ENCODE measurements around the gene PPM1M. TPM values are rescaled to one million over a fixed set of nuclear protein-coding genes. Genes with fewer than 3 reads are reported as not detected.

PPM1M gene
- total and polyA plus RNA-seq, 2 donors = 12.3 to 27.1 TPM

DNA sequence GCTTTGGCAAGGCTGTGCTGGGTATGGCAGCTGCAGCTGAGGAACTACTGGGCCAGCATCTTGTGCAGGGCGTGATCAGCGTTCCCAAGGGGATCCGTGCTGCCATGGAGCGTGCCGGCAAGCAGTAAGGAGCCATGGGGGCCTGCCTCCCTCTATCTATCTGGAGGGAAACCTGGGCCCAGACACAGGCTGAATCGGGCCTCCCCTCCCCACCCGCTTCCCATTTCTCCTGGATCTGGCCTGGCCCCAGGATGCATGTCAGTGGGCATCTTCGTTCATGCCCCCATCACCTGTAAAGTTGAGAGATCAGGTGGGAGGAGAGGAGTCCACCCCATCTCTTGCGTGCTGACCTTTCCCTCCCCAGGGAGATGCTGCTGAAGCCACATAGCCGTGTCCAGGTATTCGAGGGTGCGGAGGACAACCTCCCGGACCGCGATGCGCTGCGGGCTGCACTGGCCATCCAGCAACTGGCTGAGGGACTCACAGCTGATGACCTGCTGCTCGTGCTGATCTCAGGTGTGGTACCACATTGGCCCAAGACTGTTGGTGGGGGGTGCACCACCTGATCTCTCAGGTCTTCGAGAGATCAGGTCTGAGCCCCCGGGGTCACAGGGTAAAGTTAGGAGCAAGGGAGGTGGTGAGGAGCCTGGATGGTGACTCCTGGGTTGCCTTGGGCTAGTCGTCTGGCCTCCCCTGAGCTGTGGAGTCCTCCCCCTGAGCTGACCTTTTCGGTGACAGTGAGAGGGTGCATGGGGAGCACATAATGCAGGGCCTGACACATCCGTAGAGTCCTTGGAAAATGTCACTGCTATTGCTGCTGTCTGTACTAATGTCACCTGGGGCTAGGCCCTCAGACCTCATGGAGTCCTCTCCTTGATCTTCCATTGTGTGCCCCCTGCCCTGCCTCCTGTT is 45.3 kb downstream of the PPM1M start:
- WGBS = 87% methylated on average over 23 of the region's 23 CpGs
- no peak overlapping the region for H3K4me3 ChIP-seq (ENCODE audit: low read depth, low read length)
- H3K27ac ChIP-seq (ENCODE audit: low read depth) = no peak overlapping the region
- H3K4me1 ChIP-seq (ENCODE audit: insufficient read depth) = no peaks in the 10 kb centered on the region
- H3K36me3 ChIP-seq (ENCODE audit: insufficient read depth) = no peaks in the 10 kb centered on the region
- DNase-seq (ENCODE audit: extremely low spot score) = no peak

- no peaks in the 10 kb centered on the region for H3K4me1 ChIP-seq (ENCODE audit: insufficient read depth)
- H3K27ac ChIP-seq (ENCODE audit: low read depth) = no peak overlapping the region
- WGBS = 77% methylated on average over 7 of the region's 7 CpGs
- DNase-seq (ENCODE audit: extremely low spot score) = no peak
- H3K4me3 ChIP-seq (ENCODE audit: low read depth, low read length) = no peak overlapping the region
- H3K36me3 ChIP-seq (ENCODE audit: insufficient read depth) = no peaks in the 10 kb centered on the region
Observed at GRCh38 chr3:52291508-52292181, 46.1 kb downstream of the PPM1M start.

GRCh38 chr3:52292247-52293065 is 46.9 kb downstream of the PPM1M start:
- Histone ChIP-seq H3K36me3 (ENCODE audit: insufficient read depth) (no peaks in the 10 kb centered on the region), H3K4me3 (ENCODE audit: low read depth, low read length) (no peak overlapping the region), H3K27ac (ENCODE audit: low read depth) (no peak overlapping the region), H3K4me1 (ENCODE audit: insufficient read depth) (no peaks in the 10 kb centered on the region)
- DNase-seq (ENCODE audit: extremely low spot score) = no peak
- 92% methylated on average over 20 of the region's 20 CpGs for WGBS

DNA sequence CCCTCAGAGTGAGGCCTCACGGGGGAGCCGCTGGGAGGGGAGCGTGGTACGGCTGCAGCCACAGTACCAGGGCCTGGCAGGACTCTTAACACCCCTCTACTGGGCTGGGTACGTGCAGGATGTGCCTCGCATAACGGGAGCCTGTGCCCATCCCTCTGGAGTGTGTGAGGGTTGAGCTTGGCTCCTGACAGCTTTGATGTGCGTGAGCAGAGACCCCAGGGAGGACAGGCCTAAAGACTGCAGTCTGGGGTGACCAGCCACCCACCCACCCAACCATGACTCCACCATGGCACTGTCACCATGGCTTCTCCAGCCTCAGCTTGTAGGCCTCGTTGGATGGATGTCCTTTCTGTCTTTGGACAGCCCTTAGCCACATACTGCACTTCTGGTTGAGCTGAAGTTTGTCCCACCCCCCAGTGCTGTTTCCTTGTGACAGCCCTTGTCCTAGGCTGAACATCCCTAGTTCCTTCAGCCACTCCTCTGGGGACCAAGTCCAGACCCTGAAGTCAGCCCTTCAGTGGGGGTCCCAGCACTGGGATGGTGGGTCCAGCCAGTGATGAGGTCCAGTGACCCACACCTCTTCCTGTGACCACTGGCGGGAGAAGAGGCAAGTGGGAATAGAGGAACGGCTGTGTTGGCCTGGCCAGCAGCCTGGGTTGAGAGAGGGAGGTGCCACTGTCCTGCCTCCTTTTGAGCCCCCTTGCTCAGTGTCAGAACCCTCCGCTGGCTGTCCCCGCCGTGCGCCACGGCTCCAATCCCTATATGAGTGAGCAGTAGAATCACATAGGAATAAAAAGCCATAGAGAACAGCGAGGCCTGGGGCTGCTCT is 48.1 kb downstream of the PPM1M start:
- H3K36me3 ChIP-seq (ENCODE audit: insufficient read depth) = no peaks in the 10 kb centered on the region
- no peak overlapping the region for H3K27ac ChIP-seq (ENCODE audit: low read depth)
- 86% methylated on average over 17 of the region's 17 CpGs for WGBS
- no peak for DNase-seq (ENCODE audit: extremely low spot score)
- H3K4me1 ChIP-seq (ENCODE audit: insufficient read depth) = no peaks in the 10 kb centered on the region
- no peak overlapping the region for H3K4me3 ChIP-seq (ENCODE audit: low read depth, low read length)

DNA sequence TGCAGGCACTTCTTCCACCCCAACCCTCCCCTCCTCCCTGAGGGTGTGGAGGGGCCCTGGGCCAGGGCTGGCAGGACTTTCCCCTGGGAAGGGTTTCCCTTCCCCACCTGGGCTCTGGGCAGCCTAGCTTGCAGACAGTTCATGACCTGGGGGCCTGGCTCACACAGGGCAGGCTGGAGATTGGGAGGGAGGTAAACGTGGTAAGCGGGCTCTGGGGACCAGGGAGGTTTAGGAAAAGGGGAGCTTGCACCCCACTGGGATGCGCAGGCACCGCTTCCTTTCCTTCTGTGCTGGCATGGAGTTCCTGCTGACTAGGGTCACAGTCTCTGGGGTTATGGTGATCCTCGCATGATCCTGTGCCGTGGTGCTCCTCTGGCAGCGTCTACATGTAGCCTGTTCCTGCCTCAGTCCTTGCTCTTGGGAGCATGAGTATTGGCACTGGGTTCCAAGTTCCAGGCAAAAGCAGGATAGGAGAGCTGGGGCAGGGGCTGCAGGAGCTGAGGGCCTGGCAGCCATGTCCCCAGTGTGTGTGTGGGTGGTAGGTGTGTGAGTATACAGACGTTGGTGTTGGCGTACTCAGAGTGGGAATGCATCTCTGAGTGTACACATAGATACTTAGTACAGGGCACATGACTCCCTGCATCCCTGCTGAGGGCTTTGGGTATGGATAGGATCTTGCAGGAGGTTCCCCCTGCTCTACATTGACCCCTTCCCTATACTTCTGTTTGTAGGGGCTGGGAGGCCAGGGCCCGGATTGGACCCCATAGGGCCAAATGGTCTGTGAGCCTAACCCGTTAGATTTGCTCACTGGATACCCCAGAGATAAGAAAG is 49.0 kb downstream of the PPM1M start:
- Histone ChIP-seq H3K36me3 (ENCODE audit: insufficient read depth) (no peaks in the 10 kb centered on the region), H3K4me1 (ENCODE audit: insufficient read depth) (no peaks in the 10 kb centered on the region), H3K4me3 (ENCODE audit: low read depth, low read length) (no peak overlapping the region), H3K27ac (ENCODE audit: low read depth) (no peak overlapping the region)
- WGBS = 83% methylated on average over 11 of the region's 11 CpGs
- DNase-seq (ENCODE audit: extremely low spot score) = no peak

- H3K4me1 ChIP-seq (ENCODE audit: insufficient read depth) = no peaks in the 10 kb centered on the region
- H3K36me3 ChIP-seq (ENCODE audit: insufficient read depth) = no peaks in the 10 kb centered on the region
- no peak overlapping the region for H3K4me3 ChIP-seq (ENCODE audit: low read depth, low read length)
- no peak overlapping the region for H3K27ac ChIP-seq (ENCODE audit: low read depth)
- DNase-seq (ENCODE audit: extremely low spot score) = no peak
- WGBS = 93% methylated on average over 5 of the region's 5 CpGs
Observed at GRCh38 chr3:52295671-52296208, 50.2 kb downstream of the PPM1M start.

DNA sequence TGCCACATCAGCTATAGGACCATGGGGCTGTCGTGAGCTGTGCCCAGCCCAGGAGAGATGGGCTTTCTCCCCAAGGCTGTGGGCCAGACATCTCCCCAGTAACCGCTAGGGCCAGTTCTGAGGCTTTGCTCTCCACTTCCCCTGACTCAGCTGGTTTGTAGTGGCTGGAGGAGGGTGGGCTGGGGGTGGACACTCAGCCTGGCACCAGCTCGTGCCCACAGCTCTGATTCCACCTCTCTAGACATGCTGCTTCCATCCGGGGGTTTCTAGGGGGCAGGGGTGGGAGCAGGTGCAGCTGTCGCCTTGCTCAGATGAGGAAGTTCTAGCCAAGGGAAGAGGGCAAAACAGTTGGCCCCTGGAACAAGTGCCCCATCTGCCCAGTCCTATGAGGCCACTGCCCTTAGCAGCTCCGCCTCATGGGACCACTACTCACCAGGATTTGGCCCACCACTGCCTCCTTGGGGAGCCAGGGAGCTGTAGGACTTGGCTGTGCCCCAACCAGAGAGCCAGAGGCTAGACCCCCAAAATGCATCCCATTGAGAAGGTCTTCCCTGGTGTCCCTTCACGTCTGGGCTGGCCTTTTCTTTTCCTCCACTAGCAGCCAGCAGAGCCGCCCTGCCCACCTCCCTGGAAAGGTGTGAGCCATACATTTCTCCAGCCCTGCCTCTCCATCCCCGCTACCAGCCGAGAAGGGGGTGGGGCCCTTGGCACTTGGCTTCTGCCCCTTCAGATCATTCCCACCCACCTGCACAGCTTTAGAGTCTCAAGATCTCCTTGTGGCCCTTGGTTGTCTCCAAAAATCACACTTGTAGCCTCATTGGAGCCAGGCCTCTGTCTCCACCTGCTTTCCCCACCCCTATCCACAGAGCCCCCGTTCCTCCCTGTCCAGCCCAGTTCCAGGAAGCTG is 51.9 kb downstream of the PPM1M start:
- Histone ChIP-seq H3K36me3 (ENCODE audit: insufficient read depth) (no peaks in the 10 kb centered on the region), H3K4me3 (ENCODE audit: low read depth, low read length) (no peak overlapping the region), H3K27ac (ENCODE audit: low read depth) (no peak overlapping the region), H3K4me1 (ENCODE audit: insufficient read depth) (no peaks in the 10 kb centered on the region)
- 79% methylated on average over 11 of the region's 11 CpGs for WGBS
- no peak for DNase-seq (ENCODE audit: extremely low spot score)

- H3K4me1 ChIP-seq (ENCODE audit: insufficient read depth) = no peaks in the 10 kb centered on the region
- no peaks in the 10 kb centered on the region for H3K36me3 ChIP-seq (ENCODE audit: insufficient read depth)
- DNase-seq (ENCODE audit: extremely low spot score) = no peak
- no peak overlapping the region for H3K27ac ChIP-seq (ENCODE audit: low read depth)
- no peak overlapping the region for H3K4me3 ChIP-seq (ENCODE audit: low read depth, low read length)
- 31% methylated on average over 17 of the region's 17 CpGs for WGBS
Observed at GRCh38 chr3:52298149-52299098, 52.9 kb downstream of the PPM1M start.

DNA sequence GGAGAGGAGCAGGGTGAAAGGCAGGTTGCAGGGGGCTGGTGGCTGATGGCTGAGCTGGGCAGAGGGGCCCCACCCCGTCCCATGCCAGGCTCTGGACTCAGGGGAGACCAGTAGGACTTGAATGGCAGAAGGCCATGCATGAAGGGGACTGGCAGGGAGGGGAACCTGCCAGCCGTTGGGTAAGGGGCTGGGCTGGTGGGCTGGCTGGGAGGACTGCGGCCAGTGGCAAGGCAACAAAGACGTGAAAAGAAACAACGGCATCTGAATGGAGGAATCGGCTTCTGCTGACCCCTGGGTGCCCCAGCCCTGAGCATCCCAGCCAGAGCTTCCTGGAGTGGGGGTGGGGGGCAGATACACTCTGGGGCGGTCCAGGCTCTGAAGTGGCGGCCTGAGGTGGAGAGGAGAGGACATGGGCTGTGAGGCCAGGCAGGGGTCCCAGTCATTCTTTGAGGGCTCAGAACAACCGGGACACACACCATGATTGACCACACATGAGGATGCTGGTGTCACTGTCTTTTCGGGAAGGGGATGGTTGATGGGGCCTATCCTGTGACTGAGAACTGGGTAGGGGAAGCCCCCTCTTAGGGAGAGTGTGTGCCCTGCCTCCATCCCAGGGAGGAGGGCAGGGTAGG is 53.8 kb downstream of the PPM1M start:
- Histone ChIP-seq H3K4me3 (ENCODE audit: low read depth, low read length) (no peak overlapping the region), H3K4me1 (ENCODE audit: insufficient read depth) (no peaks in the 10 kb centered on the region), H3K27ac (ENCODE audit: low read depth) (no peak overlapping the region), H3K36me3 (ENCODE audit: insufficient read depth) (no peaks in the 10 kb centered on the region)
- DNase-seq (ENCODE audit: extremely low spot score) = no peak
- 55% methylated on average over 10 of the region's 10 CpGs for WGBS

All from urinary bladder (tissue), 4 donors.